Stimulated activated CD8-positive, alpha-beta memory T cell treated with anti-CD3 and anti-CD28 coated beads, Interleukin-12 subunit alpha, Interleukin-12 subunit beta, amount 100 ng/mL, for 1 hour (primary cell): Measurements from ENCODE around the gene PLCXD3.
"Not testable (repeated sequence)": the region's sequence is repeated elsewhere in the genome, so short reads cannot be mapped to it uniquely, and the experiment has no call there.

Experiments
- DNase-seq: peaks from one replicate; pipeline ENCODE4 v3.0.0-alpha.2; 2020; ENCODE audit warnings: low read depth

PLCXD3 gene

DNA sequence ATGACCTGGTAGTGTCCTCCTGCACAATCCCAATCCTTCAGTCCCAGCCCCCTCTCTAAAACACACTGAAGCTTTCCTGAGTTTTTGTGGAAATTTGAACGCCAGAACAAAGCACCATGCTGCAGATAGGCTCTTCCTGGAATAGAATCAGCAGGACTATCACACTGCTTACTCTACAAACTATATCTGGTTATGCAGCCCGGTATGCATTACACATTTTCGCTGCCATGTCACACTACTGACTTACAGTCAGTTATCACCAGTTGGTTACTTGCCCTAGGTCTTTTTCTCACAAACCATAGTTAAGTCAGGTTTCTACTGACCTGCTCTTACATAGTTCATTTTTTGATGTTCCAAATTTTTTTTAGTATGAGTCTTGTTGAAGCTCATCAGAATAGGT is 24.9 kb downstream of the PLCXD3 start:
- no peak for DNase-seq

DNA sequence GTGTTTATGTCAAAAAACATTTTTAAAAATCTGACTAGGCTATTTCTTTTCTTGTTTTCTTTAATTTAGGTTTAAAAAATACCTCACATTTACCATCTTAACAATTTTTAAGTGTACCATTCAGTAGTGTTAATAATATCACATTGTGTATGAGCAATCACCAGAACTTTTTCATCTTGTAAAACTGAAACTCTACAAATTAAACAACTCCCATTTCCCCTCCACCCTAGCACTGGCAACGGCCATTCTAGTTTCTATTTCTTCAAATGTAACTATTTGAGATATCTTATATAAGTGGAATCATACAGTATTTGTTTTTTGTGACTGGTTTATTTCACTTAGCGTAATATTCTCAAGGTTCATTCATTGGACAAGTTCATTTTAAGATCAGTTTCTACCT is 27.7 kb downstream of the PLCXD3 start:
- DNase-seq, result no peak

DNA sequence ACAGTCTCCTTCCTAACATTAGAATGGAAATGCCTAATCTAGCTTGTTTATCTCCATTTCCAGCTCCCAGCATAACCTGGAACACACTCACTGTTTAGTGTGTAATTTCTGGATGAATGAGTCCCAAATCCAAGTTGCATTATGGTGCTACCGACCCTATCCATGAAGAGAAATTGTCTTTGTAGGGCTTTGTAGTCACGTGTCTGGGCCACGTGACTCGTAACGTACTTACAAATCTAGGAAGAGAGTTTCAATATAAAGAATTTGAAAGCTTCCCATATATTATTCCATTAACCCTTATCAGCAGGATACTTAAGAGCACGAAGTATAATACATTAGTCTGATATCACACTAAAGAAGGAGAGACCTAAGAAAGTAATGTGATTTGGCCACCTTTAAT is 28.2 kb downstream of the PLCXD3 start:
- DNase-seq, result no peak

DNA sequence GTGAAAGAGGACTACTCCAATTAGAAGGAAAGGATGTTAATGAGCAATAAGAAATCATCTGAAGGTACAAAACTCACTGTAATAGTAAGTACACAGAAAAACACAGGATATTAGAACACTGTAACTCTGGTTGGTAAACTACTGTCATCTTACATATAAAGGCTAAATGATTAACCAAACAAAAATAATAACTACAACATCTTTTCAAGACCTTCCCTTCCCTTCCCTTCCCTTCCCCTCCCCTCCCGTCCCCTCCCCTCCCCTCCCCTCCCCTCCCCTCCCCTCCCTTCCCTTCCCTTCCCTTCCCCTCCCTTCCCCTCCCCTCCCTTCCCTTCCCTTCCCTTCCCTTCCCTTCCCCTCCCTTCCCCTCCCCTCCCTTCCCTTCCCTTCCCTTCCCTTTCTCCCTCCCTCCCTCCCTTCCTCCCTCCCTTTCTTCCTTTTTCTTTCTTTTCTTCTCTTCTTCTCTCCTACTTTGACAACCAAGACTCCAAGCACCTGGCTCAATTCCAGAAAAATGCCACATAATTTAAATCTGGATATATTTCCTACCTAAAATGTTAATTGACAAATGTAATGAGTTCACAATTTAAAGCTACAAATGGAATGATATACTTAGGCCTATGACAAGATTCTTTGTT is 38.7 kb downstream of the PLCXD3 start:
- not testable (repeated sequence) for DNase-seq

DNA sequence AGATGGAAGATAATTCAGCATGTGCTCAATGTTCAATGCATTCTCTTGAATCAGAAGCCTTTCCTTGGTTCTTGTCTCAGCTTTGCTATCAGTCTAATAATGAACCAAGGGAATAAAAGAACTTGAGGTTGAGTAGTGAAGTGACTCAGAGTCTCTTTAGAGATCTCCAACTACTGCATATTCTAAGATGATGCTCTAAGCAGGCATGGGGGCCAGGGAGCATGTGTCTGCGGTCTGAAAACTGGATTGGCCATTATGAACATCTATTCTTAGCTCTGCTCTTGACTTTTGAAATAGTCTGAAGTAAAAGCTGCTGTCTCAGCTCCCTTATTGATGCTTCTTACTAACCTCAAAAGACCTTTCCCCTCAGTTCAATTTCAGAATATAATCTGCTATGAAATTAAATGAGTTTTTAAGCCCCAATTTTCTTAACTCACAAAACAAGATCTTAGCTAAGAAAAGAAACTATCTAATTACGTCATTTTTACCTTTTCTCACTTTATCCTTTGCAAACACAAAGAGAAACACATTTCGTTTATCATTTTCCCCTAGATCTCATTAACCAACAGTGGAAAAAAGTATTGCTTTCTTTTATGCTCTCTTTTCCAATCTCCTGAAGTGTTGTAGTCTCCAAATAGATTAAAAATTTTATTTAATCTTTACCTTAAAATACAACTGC is 44.8 kb downstream of the PLCXD3 start:
- DNase-seq, result no peak

DNA sequence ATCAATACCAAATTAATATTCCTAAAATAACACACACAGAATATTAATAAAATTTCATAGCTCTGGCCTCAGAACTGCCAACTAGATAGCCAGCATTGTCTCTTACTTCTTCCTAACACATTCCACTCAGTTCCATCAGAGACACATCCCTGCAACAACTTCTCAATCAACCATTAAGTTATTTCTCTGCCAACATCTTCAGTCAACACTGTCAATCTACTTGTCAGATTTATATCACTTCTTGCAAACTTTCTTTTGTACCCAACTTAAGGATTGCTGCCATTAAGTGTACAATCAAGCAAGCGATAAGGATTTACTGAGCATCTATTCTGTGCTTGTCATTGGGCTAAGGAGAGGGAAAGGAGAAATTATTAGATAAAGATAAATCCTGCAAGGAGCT is 50.8 kb downstream of the PLCXD3 start:
- no peak for DNase-seq

DNA sequence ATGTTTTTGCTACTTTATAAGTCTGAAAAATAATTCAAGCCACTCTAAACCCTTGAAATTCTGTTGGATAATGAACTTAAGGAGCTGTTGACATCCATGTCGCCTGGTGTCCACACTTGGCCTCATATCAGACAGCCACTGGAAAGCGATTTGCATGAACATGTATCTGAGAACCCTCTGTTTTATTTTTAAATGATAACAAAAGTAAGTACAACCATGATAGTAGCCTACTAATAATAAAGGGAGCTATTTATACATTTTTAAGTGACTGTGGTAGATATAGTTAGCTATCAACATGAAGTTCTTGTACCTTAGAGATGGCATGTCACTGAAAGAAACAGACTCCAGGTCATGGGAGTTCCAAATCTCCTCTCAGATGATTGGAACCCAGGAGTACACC is 53.3 kb downstream of the PLCXD3 start:
- DNase-seq, result no peak

DNA sequence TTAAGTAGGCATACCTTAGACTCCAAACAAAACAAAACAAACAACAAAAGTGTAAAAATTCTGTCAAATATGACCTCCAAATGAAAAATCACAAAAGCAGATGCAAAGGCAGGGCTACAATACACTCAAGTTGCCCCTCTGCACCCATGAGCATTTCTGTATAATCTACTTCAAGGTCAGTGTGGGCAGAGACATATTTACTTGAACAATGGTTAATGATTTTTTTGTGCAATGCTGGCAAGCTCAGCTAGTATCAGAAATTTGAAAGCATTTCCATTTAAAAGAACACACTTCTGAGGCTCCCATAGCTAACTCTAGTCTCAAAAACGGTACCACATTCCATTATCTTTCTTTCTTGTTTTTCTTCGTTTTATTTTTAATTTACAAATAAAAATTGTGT is 57.9 kb downstream of the PLCXD3 start:
- no peak for DNase-seq

DNA sequence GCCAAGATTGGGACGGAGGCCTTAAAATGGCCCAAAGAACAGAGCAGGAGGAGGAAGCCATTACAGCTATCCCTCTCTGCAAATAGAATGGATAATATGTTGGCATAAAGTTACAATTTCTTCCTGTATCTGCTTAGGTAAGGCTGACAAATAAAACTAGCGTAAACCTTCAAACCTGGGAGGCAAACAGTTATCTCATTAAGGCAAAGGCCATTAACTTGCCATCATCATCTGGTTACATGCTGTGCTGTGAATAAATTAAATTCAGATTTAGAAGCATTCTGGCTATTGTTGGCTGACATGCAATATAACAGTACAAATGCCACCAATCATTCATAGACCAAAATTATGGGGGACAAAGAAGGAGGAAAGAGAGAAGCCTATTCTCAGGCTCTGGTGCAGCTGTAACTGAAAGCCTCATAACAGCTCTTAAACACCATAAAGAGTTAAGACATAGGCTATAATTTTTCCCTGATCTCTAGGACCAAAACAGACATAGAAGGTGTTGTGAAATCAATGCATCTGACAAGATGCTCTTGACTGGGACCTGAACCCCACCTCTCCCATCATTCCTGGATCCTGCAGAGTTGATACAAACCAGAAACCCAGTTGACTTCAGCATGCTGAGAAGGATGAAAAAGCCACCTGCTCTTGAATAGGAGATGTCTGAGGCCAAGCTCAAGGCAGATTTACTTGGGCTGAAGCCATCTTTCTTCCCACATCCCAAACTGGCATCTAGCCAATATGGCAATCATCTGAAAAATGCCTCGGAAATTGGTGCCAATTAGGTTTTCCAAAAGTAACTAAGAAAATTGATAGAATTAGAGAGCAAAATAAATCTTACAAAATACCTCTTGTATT is 62.5 kb downstream of the PLCXD3 start:
- DNase-seq, result no peak

DNA sequence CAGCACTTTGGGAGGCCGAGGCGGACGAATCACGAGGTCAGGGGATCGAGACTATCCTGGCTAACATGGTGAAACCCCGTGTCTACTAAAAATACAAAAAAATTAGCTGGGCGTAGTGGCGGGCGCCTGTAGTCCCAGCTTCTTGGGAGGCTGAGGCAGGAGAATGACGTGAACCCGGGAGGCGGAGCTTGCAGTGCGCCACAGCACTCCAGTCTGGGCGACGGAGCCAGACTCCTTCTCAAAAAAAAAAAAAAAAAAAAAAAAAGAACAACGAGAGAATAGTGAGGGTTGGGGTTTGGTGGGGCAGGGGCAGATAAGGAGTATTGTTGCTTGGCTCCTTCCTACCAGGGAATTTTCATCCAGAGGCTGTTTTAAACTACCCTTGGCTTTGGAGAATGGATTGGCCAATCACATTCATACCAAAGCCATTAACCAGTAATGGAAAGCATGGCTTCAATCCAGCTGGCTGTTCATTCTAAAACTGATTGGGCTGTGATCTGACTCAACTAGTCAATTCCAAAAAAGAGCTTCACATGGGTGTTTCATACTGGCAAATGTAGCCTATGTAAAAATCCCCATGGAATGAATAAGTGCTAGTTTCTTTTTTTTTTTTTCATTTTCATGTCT is 64.4 kb downstream of the PLCXD3 start:
- no peak for DNase-seq

DNA sequence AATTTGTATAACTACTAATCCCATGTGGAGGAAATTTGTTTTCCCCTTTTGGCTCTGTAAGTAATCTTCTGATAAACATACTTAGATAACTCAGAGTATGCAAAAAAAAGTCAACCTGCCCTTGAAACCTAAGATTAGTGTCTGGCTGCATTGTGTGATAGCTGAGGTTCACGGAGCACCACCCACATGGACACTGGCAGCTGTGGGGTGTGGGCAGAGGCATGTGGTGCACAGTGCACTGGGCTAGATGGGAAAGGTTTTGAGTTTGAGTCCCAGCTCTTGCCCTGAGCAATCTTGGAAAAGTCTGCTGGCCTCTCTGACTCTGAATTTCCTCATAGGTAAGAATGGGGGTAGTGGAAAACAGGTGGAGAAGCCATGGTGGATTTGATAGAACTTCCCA is 75.1 kb downstream of the PLCXD3 start:
- no peak for DNase-seq

DNA sequence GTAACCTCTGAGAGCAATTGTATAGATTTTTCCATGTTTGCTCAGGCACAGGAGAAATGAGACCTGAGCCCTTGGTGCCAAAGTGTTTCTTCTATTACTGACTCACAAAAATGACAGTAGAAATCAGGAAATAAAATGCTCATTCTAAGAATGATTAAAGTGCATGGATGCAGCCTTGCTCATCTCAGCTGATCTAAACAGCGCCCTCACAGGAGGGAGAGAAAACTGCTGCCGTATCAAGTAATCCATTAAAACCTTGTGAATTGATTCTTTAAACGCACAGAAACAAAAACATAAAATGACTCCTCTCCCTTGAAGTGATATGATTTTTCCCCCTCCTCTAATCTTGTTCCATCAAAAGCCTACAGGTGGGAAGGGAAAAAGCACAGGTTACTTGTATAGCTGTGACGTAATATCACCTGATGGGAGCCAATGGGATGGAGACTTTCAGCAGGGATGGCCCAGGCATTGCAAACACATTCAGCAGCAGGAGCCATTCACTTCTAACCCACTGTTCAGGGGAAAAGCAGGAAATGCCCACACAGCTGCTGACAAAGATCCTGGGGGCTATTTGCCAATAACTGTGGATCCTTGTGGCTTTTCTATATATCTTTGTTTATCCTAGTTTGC is 76.7 kb downstream of the PLCXD3 start:
- DNase-seq, result no peak

DNA sequence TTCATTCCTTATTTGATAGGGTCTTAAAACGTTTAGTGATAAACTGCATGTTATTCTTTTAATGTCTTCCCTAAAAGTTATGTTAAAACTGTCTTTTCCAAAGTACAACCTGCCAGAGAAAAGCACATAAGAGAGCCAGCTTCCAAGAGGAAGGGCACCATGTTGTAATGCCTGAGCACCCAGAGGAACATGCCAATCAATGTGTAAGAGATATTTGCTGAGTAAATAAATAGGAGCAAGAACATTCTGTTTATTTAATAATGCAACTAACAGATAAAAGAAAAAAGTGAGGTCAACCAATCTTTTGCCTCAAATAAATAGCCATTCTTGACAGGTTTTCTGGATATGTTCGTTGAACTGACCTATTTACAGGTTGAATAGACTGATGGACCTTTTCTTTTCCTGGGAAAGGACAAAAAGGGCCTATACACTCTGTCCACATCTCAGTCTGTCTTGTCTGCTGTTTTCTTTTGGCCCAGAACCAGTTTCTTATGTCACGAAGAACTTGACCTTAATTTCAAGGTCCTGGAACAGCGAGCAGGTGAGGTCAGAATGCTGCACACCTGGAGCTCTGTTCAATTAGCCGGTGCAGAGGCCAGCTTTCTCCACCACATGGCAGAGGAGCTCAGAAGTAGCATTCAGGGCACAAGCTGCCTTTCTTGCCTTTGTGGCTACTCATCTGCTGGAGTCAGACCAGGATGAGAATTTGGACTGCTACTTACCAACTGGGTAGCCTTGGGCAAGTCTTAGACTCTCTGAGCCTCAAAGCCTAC is 77.7 kb downstream of the PLCXD3 start:
- DNase-seq, result no peak

DNA sequence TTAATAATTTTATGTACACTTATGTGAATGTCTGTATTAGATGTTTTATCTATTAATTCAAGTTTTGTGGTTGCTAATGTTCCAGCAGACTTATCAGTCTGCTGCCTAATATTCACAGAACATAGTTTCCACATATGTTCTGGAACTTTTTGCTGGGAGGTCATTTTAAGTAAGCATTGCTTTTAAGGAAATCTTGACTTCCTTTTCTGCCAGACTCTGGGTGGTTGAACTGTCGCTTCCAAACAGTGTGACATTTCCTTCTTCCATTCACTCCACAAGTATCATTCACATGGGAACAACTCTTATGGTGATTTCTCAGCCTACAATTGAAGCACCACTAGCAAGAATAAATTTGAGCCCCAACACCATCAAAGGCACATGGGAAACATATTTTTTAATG is 82.9 kb downstream of the PLCXD3 start:
- no peak for DNase-seq

DNA sequence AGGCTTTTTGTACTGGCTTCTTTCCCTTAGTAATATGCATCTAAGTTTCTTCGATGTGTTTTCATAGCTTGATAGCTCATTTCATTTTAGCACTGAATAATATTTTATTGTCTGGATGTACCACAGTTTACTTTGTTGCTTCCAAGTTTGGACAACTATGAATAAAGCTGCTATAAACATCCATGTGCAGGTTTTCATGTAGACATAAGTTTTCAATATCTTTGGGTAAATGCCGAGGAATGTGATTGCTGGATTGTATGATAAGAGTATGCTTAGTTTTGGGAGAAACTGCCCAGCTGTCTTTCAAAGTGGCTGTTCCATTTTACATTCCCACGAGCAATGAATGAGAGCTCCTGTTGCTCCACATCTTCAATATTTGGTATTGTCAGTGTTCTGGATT is 84.7 kb downstream of the PLCXD3 start:
- no peak for DNase-seq

DNA sequence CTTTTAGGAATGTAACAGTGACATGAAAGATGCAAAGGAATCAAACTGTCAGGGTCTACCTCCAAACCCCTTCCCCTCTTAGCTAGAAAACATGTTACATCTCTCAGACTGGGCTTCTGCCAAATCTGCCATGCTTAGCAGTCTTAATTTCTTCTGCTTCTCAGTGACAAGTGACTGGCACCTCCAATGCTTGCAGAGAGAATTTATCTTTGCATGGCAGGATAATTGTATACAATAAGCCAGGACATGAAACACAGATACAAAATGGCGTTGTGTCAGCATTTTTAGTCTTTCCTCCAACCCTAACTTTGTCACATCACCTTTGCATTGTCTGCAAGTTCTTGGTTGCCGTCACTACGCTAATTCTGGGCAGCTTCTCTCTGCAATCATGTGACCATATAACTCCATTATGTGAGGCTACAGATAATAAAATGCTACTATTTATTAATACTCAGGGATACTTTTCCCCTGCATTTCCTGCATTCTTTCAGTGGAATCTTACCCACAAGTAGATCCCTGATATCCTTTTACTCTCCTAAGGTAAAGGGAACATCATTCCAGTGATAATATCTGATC is 89.8 kb downstream of the PLCXD3 start:
- DNase-seq, result no peak

DNA sequence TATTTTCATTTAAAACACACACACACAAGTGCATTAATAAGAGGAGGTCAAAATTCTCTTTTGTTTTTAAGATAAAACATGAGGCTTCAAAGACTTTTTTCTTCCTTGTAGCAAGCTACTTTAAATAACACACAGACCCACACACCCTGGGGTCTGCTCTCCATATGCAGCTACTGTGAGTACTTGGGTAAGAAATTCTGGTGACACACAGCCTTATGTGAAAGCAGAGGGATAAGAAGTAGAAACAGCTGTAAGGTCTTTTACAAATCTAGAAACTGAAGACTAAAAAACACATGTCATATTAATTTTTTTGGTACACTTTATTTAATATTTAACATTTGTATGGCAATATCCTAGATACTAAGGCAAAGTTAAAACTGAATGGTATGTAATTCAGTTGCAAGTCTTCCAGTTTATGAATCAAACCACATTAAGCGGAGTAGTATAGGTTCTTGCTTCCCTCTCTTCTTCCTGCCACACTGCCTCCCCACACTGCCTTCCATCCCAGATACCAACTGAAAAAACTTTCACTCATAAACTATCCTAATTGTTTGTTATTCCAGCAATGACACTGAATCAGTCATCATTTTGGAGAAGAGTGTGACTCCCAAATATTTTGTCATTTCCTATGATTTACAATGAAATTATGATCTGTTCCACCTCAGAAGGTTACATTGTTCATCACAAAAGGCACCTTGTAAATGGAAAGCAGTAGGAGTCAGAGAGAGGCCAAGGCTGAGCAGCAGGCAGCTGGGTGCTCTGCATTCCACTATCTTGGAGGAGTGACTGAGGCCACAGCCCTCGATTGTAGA is 92.0 kb downstream of the PLCXD3 start:
- no peak for DNase-seq

DNA sequence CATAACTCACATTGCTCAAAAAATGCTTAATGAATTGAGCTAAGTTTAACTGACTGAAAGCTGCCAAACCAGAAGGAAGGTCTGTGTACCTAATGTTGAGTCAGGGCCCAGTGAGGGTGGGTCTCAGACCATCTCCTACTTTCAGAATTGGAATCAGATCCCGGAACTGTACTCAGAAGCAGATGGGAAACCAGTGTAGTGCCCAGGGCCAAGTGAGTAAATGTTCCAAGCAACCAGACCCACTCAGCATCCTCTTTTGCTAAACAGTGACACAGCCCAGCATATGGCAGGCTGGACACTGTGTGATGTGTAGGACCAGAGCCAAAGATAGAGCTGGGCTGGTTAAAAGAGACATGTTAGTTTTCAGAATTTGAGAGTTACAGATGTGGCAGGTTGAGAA is 94.1 kb downstream of the PLCXD3 start:
- DNase-seq, result no peak

DNA sequence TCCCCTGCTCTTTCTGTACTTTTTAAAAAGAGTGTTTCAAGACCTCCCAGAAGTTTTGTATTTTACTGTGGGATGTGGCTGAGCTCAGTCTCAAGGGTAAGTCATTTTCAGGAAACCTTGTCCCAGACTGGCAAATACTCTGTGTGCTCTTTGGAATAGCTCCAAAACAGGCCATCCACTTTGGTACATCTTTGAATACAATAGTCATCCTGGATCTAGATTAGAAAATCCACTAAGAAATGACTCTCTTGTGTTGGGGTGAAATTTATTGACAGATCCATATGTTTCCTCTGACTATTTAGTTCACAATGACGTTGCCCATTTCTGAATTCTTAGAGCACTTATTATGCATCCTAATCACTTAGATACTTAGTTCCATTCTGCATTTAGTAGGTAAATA is 95.2 kb downstream of the PLCXD3 start:
- DNase-seq, result no peak

DNA sequence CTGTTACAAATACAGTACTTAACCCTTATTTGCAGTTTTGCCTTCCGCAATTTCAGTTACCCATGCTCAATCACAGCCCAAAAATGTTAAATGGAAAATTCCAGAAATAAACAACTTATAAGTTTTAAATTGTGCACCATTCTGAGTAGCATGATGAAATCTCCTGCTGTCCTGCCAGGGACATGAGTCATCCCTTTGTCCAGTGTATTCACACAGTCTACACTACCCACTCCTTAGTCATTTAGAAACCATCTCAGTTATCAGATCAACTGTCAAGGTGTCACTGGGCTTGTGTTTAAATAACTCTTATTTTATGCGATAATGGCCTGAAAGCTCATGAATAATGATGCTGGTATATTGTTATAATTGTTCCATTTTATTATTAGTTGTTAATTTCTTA is 95.8 kb downstream of the PLCXD3 start:
- DNase-seq, result no peak
